IMR-90 (cell line): ENCODE measurements around the gene STK17B.

ENCODE experiments used
- BHLHE40 ChIP-seq: fragments of 150-350 bp; IDR thresholded peaks from 2 replicates; pipeline ENCODE4 v1.6.1; 2016; ENCODE audit warnings: mild to moderate bottlenecking, low read depth, low read length
- CEBPB ChIP-seq: IDR thresholded peaks from 2 replicates; pipeline ENCODE4 v1.6.1; 2012; ENCODE audit warnings: low read depth, low read length, improper control_type of control experiment
- CHD1 ChIP-seq: IDR thresholded peaks from 2 replicates; pipeline ENCODE4 v1.6.1; 2012; ENCODE audit warnings: low read depth, low read length, improper control_type of control experiment
- FOS ChIP-seq: fragments of 150-350 bp; IDR thresholded peaks from 2 replicates; pipeline ENCODE4 v1.6.1; 2016; ENCODE audit warnings: low read depth, low read length
- MAZ ChIP-seq: IDR thresholded peaks from 2 replicates; pipeline ENCODE4 v1.6.1; 2012; ENCODE audit warnings: low read depth, mild to moderate bottlenecking, low read length, improper control_type of control experiment, moderate library complexity, borderline replicate concordance
- POLR2A ChIP-seq: IDR thresholded peaks from 2 replicates; pipeline ENCODE4 v1.6.1; 2012; ENCODE audit warnings: mild to moderate bottlenecking, low read depth, low read length
- RAD21 ChIP-seq: IDR thresholded peaks from 2 replicates; pipeline ENCODE4 v1.6.1; 2012; ENCODE audit warnings: low read length, improper control_type of control experiment
- RFX5 ChIP-seq: IDR thresholded peaks from 2 replicates; pipeline ENCODE4 v1.8.0; 2012; ENCODE audit warnings: low read depth, mild to moderate bottlenecking, low read length, moderate library complexity
- SMC3 ChIP-seq: fragments of 150-350 bp; IDR thresholded peaks from 2 replicates; pipeline ENCODE4 v1.6.1; 2016; ENCODE audit warnings: low read depth, mild to moderate bottlenecking, antibody characterized with exemption, low read length, moderate library complexity
- TF ChIP-seq, protein P1 (sequence below): conservative IDR thresholded peaks from 2 replicates; pipeline ENCODE4 v1.5.1; 2012; ENCODE audit warnings: mild to moderate bottlenecking, low read depth, low read length, improper control_type of control experiment
- TF ChIP-seq, protein P2 (sequence below): fragments of 150-350 bp; IDR thresholded peaks from 2 replicates; pipeline ENCODE4 v1.6.1; 2016; ENCODE audit warnings: low read depth, mild to moderate bottlenecking, low read length, moderate library complexity, borderline replicate concordance

DNA sequence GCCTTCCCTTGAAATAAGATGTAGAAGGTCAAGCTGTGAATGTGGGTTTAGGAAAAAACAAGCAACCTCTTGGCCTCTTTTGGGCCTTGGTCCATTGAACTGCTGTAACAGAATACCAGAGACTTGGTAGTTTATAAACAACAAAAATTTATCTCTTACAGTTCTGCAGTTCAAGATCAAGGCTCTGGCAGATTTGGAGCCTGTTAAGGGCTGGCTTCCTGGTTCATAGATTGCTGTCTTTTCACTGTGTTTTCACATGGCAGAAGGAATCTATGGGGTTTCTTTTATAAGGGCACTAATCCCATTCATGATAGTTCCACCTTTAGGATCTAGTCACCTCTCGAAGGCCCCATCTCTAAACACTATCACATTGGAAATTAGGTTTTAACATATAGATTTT, 20.2 kb upstream of the STK17B start:
- TF ChIP-seq, protein P1, sequence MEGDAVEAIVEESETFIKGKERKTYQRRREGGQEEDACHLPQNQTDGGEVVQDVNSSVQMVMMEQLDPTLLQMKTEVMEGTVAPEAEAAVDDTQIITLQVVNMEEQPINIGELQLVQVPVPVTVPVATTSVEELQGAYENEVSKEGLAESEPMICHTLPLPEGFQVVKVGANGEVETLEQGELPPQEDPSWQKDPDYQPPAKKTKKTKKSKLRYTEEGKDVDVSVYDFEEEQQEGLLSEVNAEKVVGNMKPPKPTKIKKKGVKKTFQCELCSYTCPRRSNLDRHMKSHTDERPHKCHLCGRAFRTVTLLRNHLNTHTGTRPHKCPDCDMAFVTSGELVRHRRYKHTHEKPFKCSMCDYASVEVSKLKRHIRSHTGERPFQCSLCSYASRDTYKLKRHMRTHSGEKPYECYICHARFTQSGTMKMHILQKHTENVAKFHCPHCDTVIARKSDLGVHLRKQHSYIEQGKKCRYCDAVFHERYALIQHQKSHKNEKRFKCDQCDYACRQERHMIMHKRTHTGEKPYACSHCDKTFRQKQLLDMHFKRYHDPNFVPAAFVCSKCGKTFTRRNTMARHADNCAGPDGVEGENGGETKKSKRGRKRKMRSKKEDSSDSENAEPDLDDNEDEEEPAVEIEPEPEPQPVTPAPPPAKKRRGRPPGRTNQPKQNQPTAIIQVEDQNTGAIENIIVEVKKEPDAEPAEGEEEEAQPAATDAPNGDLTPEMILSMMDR, result no peak
- TF ChIP-seq RFX5 (no peak), POLR2A (no peak), MAZ (no peak), CEBPB (no peak), FOS (no peak), CHD1 (no peak), SMC3 (no peak), RAD21 (no peak), BHLHE40 (no peak)
- TF ChIP-seq, protein P2, sequence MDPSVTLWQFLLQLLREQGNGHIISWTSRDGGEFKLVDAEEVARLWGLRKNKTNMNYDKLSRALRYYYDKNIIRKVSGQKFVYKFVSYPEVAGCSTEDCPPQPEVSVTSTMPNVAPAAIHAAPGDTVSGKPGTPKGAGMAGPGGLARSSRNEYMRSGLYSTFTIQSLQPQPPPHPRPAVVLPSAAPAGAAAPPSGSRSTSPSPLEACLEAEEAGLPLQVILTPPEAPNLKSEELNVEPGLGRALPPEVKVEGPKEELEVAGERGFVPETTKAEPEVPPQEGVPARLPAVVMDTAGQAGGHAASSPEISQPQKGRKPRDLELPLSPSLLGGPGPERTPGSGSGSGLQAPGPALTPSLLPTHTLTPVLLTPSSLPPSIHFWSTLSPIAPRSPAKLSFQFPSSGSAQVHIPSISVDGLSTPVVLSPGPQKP, result no peak
